Tongue (tissue), 2 donors: ENCODE results near the gene COL6A5. TPM values are rescaled to one million over a fixed set of nuclear protein-coding genes. Genes with fewer than 3 reads are reported as not detected.
"Not testable (repeated sequence)": the region's sequence is repeated elsewhere in the genome, so short reads cannot be mapped to it uniquely, and the experiment has no call there.

Experiments
- DNase-seq: peaks from one replicate; pipeline ENCODE4 v3.0.0-alpha.2; 2015
- total RNA-seq: library from RNA; depleted of rRNA; stranded (reverse); fragments of >200 nt; gene quantifications from one replicate; pipeline ENCODE4 v1.2.3, GENCODE V29; 2014

COL6A5 gene
- total RNA-seq, 1 donor from 2014 or later = not detected

DNA sequence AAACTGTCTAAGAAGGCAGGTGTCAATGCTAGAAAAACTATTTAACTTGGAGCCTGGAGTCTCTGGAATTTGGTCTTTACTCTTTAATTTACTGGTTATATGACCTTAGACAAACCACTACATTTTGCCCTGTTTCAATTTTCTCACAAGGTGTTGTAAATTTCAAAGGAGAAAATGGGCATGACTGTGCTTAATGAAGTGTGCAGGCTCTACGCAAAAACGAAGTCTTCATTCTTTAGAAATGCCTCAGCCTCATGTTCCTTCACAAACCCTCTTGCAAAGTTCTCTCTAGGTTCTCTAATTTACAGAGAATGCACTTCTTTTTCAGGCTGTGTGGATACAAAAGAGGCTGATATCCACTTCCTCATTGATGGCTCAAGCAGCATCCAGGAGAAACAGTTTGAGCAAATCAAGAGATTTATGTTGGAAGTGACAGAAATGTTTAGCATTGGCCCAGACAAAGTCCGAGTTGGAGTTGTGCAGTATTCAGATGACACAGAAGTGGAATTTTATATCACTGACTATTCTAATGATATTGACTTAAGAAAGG is 39.1 kb downstream of the COL6A5 start:
- DNase-seq = no peak

DNA sequence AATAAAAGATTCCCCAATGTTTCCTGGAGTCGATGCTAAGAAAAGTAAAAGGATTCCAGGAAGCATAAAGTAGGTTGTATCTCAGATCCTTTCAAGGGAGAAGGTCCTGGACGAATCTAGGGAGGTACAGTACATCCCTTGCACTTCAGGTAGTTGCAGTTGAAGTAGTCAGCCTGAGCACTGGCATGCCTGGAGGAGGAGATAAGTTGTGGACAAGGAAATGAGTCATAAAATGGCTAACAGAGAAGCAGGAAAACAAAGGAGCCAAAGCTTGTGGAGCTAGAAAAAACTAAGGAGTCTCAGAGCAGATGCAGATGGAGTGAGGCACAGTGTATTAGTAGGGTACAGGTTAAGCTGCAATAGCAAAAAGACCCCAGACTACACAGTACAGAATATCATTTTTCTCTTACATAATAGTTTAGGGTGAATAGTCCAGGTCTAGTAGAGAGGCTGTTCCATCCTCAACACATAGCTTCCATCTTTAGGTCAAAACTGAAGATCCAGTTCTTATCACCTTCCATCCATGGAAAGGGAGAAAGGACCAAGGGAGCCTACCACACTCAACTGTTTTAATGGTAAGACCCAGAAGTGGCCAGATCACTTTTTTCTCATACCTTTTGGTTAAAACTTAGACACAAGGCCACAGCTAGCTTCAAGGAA is 41.3 kb downstream of the COL6A5 start:
- no peak for DNase-seq

DNA sequence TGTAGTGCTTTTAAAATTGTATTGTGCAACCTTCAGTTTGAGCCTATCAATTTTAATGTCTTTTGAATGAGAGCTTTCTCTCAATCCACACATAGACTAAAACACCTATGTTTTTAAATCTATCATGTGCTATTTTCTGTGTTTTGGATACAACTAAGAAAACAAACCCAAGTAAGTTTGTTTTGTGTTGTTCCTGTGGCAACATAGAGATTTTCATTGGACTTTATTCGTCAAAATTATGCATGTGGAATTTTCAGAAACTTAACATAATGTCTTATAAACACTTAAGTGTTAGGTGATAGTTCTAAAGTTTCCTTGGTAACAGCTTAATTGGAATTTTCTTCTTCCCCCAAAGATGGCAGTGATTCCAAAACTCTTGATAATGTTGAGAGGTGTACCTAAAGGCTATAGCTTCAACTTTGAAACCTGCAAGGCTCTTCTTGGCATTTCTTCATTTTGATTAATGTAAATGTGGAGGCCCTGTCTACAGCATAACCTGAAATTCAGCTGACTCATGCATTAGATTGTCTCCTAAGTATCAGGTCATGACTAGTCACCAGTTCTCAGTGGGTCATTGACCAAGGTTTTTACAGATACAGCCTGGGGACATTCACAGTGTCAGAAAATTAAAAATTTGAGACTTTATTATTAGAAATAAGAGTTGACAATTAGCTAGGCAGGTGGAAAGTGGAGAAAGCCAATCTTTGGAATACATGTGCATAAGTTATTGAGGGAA is 44.4 kb downstream of the COL6A5 start:
- no peak for DNase-seq

DNA sequence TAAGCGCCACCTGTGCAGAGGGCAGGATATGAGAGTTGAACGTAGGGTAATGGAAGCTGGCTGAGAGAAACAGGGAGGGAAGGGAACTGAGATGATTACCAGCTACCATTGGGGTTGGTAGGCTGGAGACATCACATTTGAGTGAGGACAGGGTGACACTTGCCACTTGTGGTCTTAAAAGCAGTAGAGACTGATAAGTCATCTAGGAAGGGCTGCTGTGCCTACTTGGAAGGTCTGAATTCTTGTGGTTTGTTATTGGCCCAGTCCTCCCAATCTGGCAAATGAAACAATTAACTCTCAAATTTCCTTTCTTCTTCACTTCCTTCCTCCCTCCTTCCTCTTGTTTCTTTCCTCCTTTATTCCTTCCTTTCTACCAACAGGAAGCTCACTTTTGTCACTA is 46.8 kb downstream of the COL6A5 start:
- DNase-seq = no peak

DNA sequence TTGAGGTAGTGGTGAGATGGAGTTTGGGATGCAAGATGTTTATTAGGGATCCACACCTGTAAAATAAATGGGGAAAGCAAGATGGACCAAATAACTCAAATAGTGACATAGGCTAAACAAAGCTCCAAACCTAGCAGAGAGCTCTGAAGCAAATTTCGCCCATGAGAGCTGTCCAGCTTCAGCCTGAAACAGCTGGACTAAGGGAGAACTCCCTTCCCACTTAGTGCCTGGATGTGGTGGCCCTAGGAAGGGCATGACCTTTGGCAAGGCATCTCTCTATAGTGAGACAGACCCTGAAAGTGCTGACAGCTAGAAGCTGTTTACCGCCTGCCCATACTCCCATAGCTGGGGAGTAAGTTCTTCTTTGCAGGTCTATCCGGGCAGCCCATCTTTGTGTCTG is 48.1 kb downstream of the COL6A5 start:
- no peak for DNase-seq

DNA sequence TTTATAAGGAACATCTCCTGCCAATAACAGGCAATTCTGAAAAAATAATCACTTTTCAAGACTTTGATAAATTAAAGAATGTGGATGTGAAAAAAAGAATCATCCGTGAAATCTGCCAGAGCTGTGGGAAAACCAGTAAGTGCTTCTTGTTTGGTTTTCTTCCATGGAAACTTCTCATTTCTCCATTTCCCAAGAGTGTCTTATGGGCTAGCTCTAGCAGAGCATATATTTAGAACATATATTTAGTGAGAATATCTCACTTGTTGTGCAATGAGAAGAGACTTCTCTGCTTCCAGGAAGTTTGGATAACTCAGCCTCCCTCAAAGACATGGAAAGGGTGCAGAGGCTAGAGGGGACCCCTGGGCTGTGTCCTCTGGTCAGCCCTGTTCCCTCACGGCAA is 49.9 kb downstream of the COL6A5 start:
- DNase-seq = peak; percentile 29

DNA sequence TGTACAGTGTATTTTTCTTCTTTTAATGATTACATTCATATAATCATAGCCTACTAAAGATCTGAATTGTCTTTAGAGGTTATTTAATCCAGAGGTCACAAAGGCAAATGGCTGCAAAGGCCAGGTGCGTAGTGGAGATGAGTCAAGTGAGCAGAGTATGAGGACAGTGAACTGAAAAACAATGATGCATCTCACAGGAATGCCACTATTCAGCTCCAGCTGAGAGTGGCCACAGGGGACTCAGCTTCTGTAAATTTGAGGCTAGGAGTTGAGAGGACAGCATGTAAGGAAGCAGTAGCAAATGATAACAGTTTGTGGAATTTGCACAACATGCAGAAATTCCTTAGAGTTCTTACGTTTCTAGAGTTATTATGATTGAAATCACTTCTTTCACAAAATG is 50.4 kb downstream of the COL6A5 start:
- DNase-seq = peak; percentile 23

DNA sequence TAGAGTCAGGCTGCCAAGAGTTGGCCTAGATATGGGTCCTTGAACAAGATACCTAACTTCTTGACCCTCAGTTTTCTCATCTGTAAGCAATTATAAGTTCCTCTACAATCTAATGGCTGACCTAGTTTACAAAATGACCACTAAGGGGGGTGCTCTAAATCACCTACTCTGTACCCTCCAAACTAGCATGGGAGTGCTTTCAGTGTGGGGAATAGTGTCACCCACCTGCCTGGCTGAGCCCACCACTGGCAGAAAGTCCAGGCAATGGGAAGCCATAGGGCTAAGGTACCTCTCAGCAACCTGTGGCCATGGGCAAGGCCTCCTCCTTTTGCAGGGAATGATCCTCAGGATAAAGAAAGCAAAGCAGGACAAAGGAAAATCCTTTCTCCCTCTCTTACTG is 58.9 kb downstream of the COL6A5 start:
- no peak for DNase-seq

DNA sequence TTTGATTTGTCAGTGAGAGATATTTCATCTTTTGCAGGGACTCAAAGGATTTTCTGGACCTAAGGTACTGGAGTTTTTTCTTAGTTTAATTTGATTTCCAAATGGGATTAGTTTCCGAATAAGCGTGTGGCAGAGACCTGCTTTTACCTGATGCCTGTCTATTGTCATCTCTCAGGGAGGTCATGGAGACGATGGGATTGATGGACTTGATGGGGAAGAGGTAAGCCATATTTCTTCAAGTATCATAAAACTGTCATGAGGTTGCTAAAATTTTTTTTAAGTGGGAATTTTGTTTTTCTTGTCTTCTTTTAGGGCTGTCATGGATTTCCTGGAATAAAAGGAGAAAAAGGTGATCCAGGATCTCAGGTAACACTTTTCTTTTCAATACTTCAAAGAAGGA is 60.5 kb downstream of the COL6A5 start:
- DNase-seq = no peak

DNA sequence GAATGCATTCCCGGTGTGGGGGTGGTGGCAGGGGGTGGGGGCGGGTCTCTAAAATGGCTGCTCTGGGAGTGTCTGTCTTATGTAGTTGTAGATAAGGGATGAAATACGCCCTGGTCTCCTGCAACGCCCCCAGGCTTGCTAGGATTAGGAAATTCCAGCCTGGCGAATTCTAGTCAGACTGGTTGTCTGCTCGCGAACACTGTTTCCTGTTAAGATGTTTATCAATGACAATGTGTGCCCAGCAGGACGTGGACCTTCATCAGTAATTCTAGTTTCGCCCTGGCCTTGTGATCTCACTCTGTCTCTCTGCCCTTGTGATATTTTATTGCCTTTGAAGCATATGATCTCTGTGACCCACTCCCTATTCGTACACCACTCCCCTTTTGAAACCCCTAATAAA is 62.8 kb downstream of the COL6A5 start:
- not testable (repeated sequence) for DNase-seq

DNA sequence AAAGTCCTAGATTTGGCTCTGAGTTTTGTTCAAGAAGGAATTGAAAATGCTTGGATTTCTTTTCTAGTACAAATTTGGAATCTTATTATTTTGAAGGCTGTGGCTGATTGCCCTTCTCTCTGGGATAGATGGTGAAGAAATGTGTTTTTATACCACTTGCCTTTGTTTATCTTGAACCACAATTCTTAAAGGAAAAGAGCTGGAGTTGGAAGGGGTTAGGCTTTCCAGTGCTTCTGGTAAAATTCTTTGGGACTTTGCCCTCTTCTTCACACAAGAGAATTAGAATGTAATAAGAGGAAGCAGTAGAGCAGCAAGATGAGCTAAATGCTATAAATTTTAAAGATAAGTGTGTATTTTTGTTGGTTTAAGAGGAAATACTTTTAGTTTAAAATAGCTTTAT is 65.8 kb downstream of the COL6A5 start:
- DNase-seq = no peak

DNA sequence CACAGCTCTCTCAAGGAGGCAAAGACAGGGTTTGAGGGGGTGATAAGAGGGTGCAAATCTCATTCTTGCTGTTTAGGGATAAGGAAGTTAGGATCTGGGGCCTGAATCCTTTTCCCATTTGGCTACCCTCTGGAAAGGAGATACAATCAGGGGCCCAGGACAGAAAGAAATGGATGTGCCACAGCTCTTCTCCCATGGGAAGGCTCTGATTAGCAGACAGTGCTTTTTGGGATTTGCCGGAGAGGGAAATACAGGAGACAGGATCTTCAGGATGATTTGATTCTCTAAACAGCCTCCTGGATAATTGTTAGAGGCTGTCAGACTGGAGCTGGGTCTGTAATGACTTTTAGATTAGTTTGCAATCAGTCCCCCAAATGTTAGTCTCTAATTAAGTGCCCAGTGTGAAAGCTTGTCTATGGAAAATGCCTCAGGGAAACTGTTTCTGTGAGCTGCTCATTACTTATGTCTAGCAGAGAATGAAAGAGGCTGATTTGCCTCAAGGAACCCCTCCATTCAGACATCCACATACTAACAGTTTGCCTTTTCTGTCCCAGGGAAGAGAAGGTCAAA is 67.6 kb downstream of the COL6A5 start:
- no peak for DNase-seq

DNA sequence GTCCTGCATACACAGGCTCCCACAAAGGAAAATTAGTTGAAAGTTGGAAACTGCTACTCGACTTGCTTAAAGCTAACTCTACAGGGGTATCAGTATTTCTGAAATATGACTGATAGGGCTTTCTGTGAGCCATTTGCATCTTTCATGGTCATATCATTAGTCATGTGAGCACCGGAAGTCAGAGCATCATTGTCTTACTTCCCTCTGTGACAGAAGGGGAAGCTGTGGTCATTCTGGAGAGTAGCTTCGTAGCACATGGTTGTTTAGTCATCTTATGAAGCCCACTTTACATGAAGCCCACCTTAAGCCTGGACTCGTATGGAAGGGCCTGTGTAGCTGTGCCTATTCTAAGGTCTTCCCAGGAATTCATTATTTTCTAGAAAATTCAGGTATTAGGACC is 69.0 kb downstream of the COL6A5 start:
- no peak for DNase-seq

DNA sequence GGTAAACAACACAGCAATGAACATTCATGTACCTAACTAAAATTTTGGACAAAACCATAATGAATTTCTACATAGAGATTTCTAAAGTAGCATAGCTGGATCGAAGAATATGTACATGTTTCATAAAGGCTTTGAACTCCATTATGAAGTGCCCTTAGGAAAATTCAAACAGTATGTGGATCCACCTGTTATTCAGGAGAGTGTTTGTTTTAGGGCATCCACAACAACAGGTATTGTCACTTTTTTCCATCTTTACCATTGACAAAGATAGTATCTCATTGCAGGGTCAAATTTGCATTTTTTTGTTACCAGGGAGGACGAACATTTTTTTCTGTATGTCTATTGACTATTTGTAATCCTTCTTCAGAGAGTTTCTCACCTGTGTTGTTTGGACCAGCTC is 75.0 kb downstream of the COL6A5 start:
- no peak for DNase-seq

DNA sequence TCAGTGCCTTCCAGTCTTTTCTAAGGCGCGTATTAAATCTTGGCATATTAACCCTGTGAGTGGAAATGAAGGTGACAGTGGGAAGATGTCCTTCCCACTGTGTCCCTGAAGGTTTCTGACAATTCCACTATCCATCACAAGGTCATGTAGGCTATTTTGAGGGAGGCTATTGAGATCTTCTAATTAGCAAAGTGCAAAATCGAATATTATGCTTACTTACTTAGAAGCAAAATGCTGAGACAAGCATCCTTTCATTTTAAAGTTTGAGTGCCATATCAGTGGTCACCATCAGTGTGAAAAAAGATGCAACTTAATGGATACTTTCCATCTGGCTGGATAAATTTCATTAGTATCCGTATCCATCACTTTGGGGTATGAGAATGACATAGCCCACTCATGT is 77.6 kb downstream of the COL6A5 start:
- no peak for DNase-seq

DNA sequence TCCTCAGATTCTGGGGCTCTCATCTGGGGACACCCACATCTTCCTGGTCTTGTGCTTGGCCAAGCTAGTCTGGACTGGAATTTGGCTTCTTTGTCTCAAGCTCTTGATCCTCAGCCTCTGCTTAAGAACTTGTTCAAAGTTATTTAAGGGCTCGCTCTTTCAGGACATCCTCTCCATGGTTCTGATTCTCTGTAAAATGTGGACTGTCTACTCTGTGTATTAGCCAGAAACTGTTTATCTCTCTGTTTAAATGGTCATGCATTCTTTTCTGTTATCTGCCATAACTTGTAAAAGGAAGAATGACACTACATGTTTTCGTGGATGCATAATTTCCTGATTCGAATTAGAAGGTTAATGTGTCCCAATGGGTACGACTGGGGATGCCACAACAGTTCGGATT is 79.4 kb downstream of the COL6A5 start:
- no peak for DNase-seq

DNA sequence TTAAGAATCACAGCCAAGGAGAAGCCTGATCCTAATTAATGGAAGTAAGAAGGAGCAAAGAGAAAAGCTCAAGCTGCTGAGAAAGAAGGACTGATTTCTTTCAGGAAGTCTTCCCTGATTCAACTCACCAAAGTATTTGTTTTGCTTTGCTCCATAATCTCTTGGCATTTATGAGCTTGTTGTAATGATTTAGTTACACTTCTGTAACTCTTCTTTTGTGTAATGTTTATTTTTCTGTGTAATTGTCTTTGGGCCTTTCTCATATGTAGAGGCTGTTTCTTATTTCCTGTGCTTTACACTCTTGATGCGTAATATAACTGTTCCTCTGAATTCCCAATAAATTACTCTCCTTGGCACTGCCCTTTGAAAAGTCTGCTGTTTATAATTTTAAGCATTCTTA is 80.0 kb downstream of the COL6A5 start:
- no peak for DNase-seq

DNA sequence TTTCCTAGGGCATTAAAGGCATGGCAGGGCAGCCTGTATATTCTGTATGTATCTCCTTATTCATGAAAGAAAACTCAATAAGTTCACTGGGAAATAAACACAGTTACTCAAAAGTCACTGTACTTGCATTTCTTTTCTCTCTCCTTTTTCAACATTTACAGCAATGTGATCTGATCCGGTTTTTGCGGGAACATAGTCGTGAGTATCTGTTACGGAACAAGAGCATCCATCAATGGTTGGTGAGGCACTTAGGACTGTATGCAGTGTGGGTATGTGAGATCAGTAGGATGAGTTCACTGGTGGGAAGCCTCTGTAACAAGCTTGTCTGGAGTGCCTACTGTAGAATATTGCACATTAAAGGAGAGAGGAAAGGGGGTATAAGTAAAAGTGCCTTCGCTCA is 80.7 kb downstream of the COL6A5 start:
- no peak for DNase-seq

DNA sequence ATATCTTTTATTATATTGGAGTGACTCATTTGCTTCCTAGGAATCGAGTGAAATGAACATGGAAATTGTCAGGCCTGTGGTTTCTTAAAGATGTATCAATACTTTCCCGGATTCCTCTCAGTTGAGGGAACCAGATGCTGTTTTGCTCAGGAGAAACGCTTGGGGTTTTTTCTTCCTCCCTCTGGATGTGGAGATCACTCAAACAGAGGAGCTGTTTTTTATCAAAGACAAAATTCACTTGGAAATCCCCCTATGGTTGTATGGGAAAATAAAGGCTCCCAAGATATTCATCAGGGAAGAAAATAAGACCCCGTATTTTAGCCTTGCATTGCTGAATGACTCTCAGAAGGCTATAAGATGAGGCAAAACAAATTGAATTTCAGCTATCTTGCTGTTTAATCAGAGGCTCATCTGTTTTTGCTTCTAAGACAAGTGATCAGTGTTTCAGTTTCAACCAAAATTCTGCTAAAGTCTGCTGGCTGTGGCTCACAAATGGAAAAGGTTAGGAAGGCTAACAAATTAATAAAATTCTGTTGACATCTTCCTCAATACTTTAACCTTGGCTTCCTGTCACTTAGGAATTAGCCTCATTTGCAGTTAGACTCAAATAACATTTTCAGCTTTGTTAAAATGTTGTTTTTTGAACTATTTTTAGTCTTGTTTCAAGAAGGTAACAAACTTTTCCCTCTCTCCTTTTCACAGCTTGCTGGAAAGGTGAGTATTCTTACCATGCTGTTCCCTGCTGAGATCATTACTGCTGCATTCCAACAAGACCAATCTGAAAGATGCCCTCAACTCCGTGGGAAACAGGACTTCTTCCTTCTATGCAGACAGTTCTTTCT is 83.6 kb downstream of the COL6A5 start:
- peak; percentile 31 for DNase-seq

DNA sequence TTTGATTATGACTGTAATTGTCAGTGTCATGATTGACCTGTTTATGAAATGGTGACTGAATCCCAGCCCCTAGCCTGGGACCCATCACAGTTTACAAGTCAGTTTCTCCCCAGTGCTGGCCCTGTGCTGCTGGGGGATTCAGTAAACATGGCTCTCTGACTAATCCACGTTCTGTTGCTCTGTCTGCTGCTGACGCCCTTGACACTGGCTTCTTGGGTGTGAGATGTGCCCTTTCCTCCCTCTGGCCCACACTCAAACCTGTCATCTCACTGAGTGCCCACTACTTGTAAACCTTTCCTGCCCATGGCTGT is 84.2 kb downstream of the COL6A5 start:
- no peak for DNase-seq

DNA sequence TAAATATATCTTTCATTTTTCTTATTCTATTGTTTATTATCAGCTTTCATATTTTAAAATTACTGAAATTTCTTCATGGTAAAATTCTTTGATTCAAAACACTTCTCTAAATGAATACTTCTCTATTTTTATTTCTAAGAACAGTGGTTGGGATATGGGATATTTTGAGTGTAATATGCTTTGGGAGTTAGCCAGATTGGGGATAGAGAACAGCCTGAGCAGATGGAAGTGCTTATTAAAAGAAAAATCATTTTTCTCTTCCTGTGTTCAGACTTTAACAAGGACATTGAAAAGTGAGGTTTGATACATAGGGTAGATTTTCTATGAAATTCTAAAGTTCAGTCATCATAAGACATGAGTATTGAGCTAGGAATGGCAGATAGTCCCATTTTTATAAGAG is 84.8 kb downstream of the COL6A5 start:
- peak; percentile 35 for DNase-seq

DNA sequence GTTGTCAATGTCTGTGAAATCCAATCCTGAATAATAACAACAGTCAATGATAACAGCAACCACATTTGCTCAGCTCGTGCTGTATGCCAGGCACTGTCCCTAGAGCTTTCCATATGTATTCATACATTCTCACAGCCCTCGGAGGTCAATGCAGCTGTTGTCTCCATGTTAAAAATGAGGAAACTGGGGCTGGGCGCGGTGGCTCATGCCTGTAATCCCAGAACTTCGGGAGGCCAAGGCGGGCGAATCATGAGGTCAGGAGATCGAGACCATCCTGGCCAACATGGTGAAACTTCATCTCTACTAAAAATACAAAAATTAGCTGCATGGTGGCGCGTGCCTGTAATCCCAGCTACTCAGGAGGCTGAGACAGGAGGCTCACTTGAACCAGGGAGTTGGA is 86.6 kb downstream of the COL6A5 start:
- not testable (repeated sequence) for DNase-seq

DNA sequence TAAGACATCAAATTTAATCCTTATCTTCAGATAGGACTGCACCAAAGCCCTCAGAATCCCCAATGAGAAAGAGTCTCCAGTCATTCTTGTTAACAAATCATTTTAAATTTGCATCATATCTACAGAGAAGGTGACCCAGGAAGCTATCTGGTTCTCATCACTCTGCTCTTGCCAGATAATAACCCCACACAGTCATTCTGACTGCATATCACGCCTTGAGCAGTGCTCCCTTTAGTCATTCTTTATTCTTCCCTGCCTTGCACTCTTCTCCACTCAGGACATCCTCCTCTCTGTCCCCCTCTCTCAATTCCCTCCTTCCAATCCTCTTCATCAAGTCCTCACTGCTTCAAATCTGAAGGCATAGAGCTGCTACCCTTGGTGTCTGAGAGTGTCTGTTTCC is 87.8 kb downstream of the COL6A5 start:
- no peak for DNase-seq
